DND-41 (cell line): ENCODE measurements around the gene STRA8.

Source experiments
- ATAC-seq: fragments of 200-7000 bp; cut with Tn5 transposase; 3 replicates; pipeline ENCODE4 v1.9.1; 2021; ENCODE audit warnings: low read depth; ENCODE audit not compliant: insufficient read depth
- DNase-seq: peaks from one replicate; pipeline ENCODE4 v3.0.0-alpha.2; 2020
- H2AFZ ChIP-seq: 2 replicates; pipeline ENCODE4 v1.6.0; 2012; ENCODE audit warnings: low read depth, low read length
- H3K27ac ChIP-seq: 2 replicates; pipeline ENCODE4 v1.5.1; 2012; ENCODE audit warnings: low read length, inconsistent platforms
- H3K27me3 ChIP-seq: fragments of 200-600 bp; sonication (generic); 2 replicates; pipeline ENCODE4 v1.6.0; 2012; ENCODE audit warnings: low read length, mild to moderate bottlenecking, inconsistent platforms; ENCODE audit not compliant: insufficient read depth, poor library complexity
- H3K36me3 ChIP-seq: 2 replicates; pipeline ENCODE4 v1.5.1; 2012; ENCODE audit warnings: low read length, inconsistent platforms; ENCODE audit not compliant: insufficient read depth
- H3K4me1 ChIP-seq: 2 replicates; pipeline ENCODE4 v1.5.1; 2012; ENCODE audit warnings: mild to moderate bottlenecking, low read length; ENCODE audit not compliant: insufficient read depth
- H3K4me2 ChIP-seq: 2 replicates; pipeline ENCODE4 v1.6.0; 2012; ENCODE audit warnings: mild to moderate bottlenecking, moderate library complexity, low read length, inconsistent platforms; ENCODE audit not compliant: insufficient read depth
- H3K4me3 ChIP-seq, 2 experiments: fragments of 200-600 bp in 1 of 2; shearing (Covaris generic) in 1 of 2; 2 replicates each; pipeline ENCODE4 v1.5.1; 2012 to 2016; ENCODE audit warnings: inconsistent platforms in 2 of 2, low read length in 2 of 2, mild to moderate bottlenecking in 2 of 2, low read depth in 1 of 2, moderate library complexity in 1 of 2
- H3K79me2 ChIP-seq: 2 replicates; pipeline ENCODE4 v1.6.0; 2012; ENCODE audit warnings: low read length, inconsistent platforms; ENCODE audit not compliant: insufficient read depth
- H3K9ac ChIP-seq: 2 replicates; pipeline ENCODE4 v1.6.0; 2012; ENCODE audit warnings: low read depth, mild to moderate bottlenecking, inconsistent platforms, low read length, moderate library complexity
- H3K9me3 ChIP-seq: 2 replicates; pipeline ENCODE4 v1.5.1; 2012; ENCODE audit warnings: low read length, moderate library complexity, mild to moderate bottlenecking, inconsistent platforms; ENCODE audit not compliant: insufficient read depth, severe bottlenecking
- H4K20me1 ChIP-seq: 2 replicates; pipeline ENCODE4 v1.6.0; 2012; ENCODE audit warnings: low read length; ENCODE audit not compliant: insufficient read depth
- CTCF ChIP-seq: IDR thresholded peaks from 2 replicates; pipeline ENCODE4 v1.5.1; 2012; ENCODE audit warnings: borderline replicate concordance, low read length, moderate library complexity, mild to moderate bottlenecking; ENCODE audit not compliant: poor library complexity, severe bottlenecking; ENCODE audit errors: extremely low read depth
- EZH2 ChIP-seq: IDR thresholded peaks from 3 replicates; pipeline ENCODE4 v1.6.1; 2012; ENCODE audit warnings: borderline replicate concordance, low read depth, mild to moderate bottlenecking, moderate library complexity, low read length, inconsistent platforms; ENCODE audit not compliant: severe bottlenecking

Gene STRA8

GRCh38 chr7:135189221-135189662, 44.4 kb upstream of the STRA8 start:
- Histone ChIP-seq H3K27me3 (no peaks in the 10 kb centered on the region), H2AFZ (no peak overlapping the region), H4K20me1 (no peaks in the 10 kb centered on the region), H3K4me1 (no peaks in the 10 kb centered on the region), H3K9me3 (no peaks in the 10 kb centered on the region), H3K9ac (no peak overlapping the region), H3K79me2 (no peaks in the 10 kb centered on the region), H3K4me3 (no peak overlapping the region), H3K36me3 (peaks cover 61% of the 10 kb centered on the region), H3K27ac (no peak overlapping the region), H3K4me2 (no peak overlapping the region)
- ATAC-seq (no peak), DNase-seq (no peak)
- TF ChIP-seq EZH2: no peak
- TF ChIP-seq CTCF: no peak

- H3K4me2 ChIP-seq: no peak overlapping the region
- no peaks in the 10 kb centered on the region for H3K27me3 ChIP-seq
- no peaks in the 10 kb centered on the region for H3K4me1 ChIP-seq
- TF ChIP-seq EZH2 (no peak), CTCF (no peak)
- H2AFZ ChIP-seq: no peak overlapping the region
- peaks cover 62% of the 10 kb centered on the region for H3K36me3 ChIP-seq
- ATAC-seq (no peak), DNase-seq (no peak)
- no peak overlapping the region for H3K9ac ChIP-seq
- no peak overlapping the region for H3K27ac ChIP-seq
- no peaks in the 10 kb centered on the region for H3K9me3 ChIP-seq
- no peaks in the 10 kb centered on the region for H4K20me1 ChIP-seq
- no peaks in the 10 kb centered on the region for H3K79me2 ChIP-seq
- no peak overlapping the region for H3K4me3 ChIP-seq
These were observed 43.7 kb upstream of the STRA8 start for GRCh38 chr7:135189961-135190360.

- no peak for DNase-seq
- Histone ChIP-seq H3K27me3 (no peaks in the 10 kb centered on the region), H3K4me1 (no peaks in the 10 kb centered on the region), H4K20me1 (no peaks in the 10 kb centered on the region), H3K27ac (no peak overlapping the region), H3K36me3 (peaks cover 56% of the 10 kb centered on the region), H3K9ac (no peak overlapping the region), H3K79me2 (no peaks in the 10 kb centered on the region), H3K4me2 (no peak overlapping the region), H2AFZ (no peak overlapping the region), H3K9me3 (no peaks in the 10 kb centered on the region), H3K4me3 (no peak overlapping the region)
- no peak for TF ChIP-seq EZH2
- TF ChIP-seq CTCF: no peak
- no peak for ATAC-seq
These were observed 42.9 kb upstream of the STRA8 start for GRCh38 chr7:135190703-135191102.

- Histone ChIP-seq H3K9ac (no peak overlapping the region), H3K36me3 (peaks cover 50% of the 10 kb centered on the region), H3K4me3 (no peak overlapping the region), H3K9me3 (no peaks in the 10 kb centered on the region), H3K4me1 (no peaks in the 10 kb centered on the region), H2AFZ (no peak overlapping the region), H3K4me2 (no peak overlapping the region), H3K27ac (no peak overlapping the region), H3K27me3 (no peaks in the 10 kb centered on the region), H4K20me1 (no peaks in the 10 kb centered on the region), H3K79me2 (no peaks in the 10 kb centered on the region)
- no peak for DNase-seq
- ATAC-seq: no peak
- TF ChIP-seq EZH2: no peak
- no peak for TF ChIP-seq CTCF
These were observed 40.6 kb upstream of the STRA8 start for GRCh38 chr7:135192914-135193536.
